ENCODE measurements around the gene THSD4. TPM values are rescaled to one million over a fixed set of nuclear protein-coding genes. Genes with fewer than 3 reads are reported as not detected.

THSD4 gene
- total RNA-seq, 2 experiments from 2014 or later, result not detected

- Mint-ChIP-seq H3K27ac (no peak overlapping the region), H3K36me3 (ENCODE audit: low read depth) (no peaks in the 10 kb centered on the region), H3K9me3 (no peaks in the 10 kb centered on the region), H3K27me3 (peaks cover 54% of the 10 kb centered on the region), H3K4me1 (ENCODE audit: low read depth) (no peaks in the 10 kb centered on the region), H3K4me3 (no peak overlapping the region)
- H3K9me3 ChIP-seq (ENCODE audit: control insufficient read depth in 1 of 2, insufficient read depth in 1 of 2, low read length in 2 of 2), result no peaks in the 10 kb centered on the region
- H3K27me3 ChIP-seq (ENCODE audit: control insufficient read depth in 1 of 2, insufficient read depth in 2 of 2, low read length in 2 of 2), result peaks cover 0 to 9% of the 10 kb centered on the region in 2 experiments
- H3K27ac ChIP-seq (ENCODE audit: low read depth in 1 of 2, low read length in 2 of 2), result no peak overlapping the region
- ChIA-PET CTCF (no interaction called here), POLR2A (no interaction called here)
- no peak overlapping the region for H3K4me3 ChIP-seq (ENCODE audit: low read length)
- ATAC-seq (ENCODE audit: poor library complexity) (no peak), DNase-seq (no peak)
- intact Hi-C loops (cut with DNase I, micrococcal nuclease), result no loop called here
- no peak for TF ChIP-seq CTCF (IDR thresholded peaks at IDR 0.05)
- H3K4me1 ChIP-seq (ENCODE audit: insufficient read depth, low read length), result no peaks in the 10 kb centered on the region
- no peaks in the 10 kb centered on the region for H3K36me3 ChIP-seq (ENCODE audit: insufficient read depth, low read length)
Measured at GRCh38 chr15:71607383-71607782, 492.1 kb downstream of the THSD4 start.

GRCh38 chr15:71610728-71611552 is 495.7 kb downstream of the THSD4 start:
- CTCF ChIA-PET, result no interaction called here

GRCh38 chr15:71611553-71612396 is 496.5 kb downstream of the THSD4 start:
- Mint-ChIP-seq H3K9me3 (no peaks in the 10 kb centered on the region), H3K4me1 (ENCODE audit: low read depth) (no peaks in the 10 kb centered on the region), H3K4me3 (no peak overlapping the region), H3K27ac (no peak overlapping the region), H3K36me3 (ENCODE audit: low read depth) (no peaks in the 10 kb centered on the region), H3K27me3 (peaks cover 40% of the 10 kb centered on the region)
- CTCF ChIA-PET, result no interaction called here
- POLR2A ChIA-PET, result no interaction called here
- no peak for ATAC-seq (ENCODE audit: poor library complexity)
- no peaks in the 10 kb centered on the region for H3K4me1 ChIP-seq (ENCODE audit: insufficient read depth, low read length)
- no peak for DNase-seq
- H3K27ac ChIP-seq (ENCODE audit: low read depth in 1 of 2, low read length in 2 of 2), result no peak overlapping the region
- peaks cover 4 to 5% of the 10 kb centered on the region in 2 experiments for H3K27me3 ChIP-seq (ENCODE audit: control insufficient read depth in 1 of 2, insufficient read depth in 2 of 2, low read length in 2 of 2)
- no peaks in the 10 kb centered on the region for H3K36me3 ChIP-seq (ENCODE audit: insufficient read depth, low read length)
- intact Hi-C loops (cut with DNase I, micrococcal nuclease), result no loop called here
- TF ChIP-seq CTCF (IDR thresholded peaks at IDR 0.05), result no peak
- H3K9me3 ChIP-seq (ENCODE audit: control insufficient read depth in 1 of 2, insufficient read depth in 1 of 2, low read length in 2 of 2), result no peaks in the 10 kb centered on the region
- no peak overlapping the region for H3K4me3 ChIP-seq (ENCODE audit: low read length)

More at GRCh38 chr15:71610728-71611552, 495.7 kb downstream of the THSD4 start:
- ATAC-seq (ENCODE audit: poor library complexity), result no peak
- H3K9me3 Mint-ChIP-seq, result no peaks in the 10 kb centered on the region
- Histone ChIP-seq H3K4me1 (ENCODE audit: insufficient read depth, low read length) (no peaks in the 10 kb centered on the region), H3K4me3 (ENCODE audit: low read length) (no peak overlapping the region), H3K27me3 (ENCODE audit: control insufficient read depth in 1 of 2, insufficient read depth in 2 of 2, low read length in 2 of 2) (peaks cover 4 to 5% of the 10 kb centered on the region in 2 experiments), H3K36me3 (ENCODE audit: insufficient read depth, low read length) (no peaks in the 10 kb centered on the region), H3K9me3 (ENCODE audit: control insufficient read depth in 1 of 2, insufficient read depth in 1 of 2, low read length in 2 of 2) (no peaks in the 10 kb centered on the region), H3K27ac (ENCODE audit: low read depth in 1 of 2, low read length in 2 of 2) (no peak overlapping the region)
- POLR2A ChIA-PET, result no interaction called here
- H3K36me3 Mint-ChIP-seq (ENCODE audit: low read depth), result no peaks in the 10 kb centered on the region
- TF ChIP-seq CTCF (IDR thresholded peaks at IDR 0.05), result no peak
- peaks cover 35% of the 10 kb centered on the region for H3K27me3 Mint-ChIP-seq
- H3K27ac Mint-ChIP-seq, result no peak overlapping the region
- no peak overlapping the region for H3K4me3 Mint-ChIP-seq
- DNase-seq, result no peak
- H3K4me1 Mint-ChIP-seq (ENCODE audit: low read depth), result no peaks in the 10 kb centered on the region
- intact Hi-C loops (cut with DNase I, micrococcal nuclease), result no loop called here

All from CD4-positive, alpha-beta T cell (primary cell).